NCI-H510A (cell line): ENCODE data around the gene COL23A1.

Experiments
- DNase-seq: peaks from one replicate; lab custom pipeline; 2025; lab: John Stamatoyannopoulos, UW

Gene COL23A1

DNA sequence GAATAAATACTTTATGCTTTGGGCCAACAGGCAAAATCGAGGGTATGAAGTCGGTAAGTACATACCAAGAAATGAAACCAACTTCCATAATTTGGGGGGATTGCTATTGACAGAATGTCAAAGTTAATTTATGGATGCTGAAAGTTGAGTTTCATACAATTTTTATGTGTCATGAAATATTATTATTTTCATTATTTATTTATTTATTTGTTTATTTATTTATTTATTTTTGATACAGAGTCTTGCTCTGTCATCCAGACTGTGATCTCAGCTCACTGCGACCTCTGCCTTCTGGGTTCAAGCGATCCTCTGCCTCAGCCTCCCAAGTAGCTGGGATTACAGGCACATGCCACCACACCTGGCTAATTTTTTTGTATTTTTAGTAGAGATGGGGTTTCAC is 398.5 kb downstream of the COL23A1 start:
- no peak for DNase-seq

GRCh38 chr5:178189433-178189832 is 400.8 kb downstream of the COL23A1 start:
- no peak for DNase-seq
